HG03457 (cell line): ENCODE results near the gene ADAT3.

Source experiments
- ATAC-seq: cut with Tn5 transposase; IDR thresholded peaks from one replicate; pipeline ENCODE4 v1.9.1; 2021; ENCODE audit warnings: moderate number of reproducible peaks; ENCODE audit not compliant: unreplicated experiment

Gene ADAT3

GRCh38 chr19:1912760-1913505 is 7.7 kb downstream of the ADAT3 start:
- ATAC-seq: no peak

GRCh38 chr19:1913781-1914577 is 8.8 kb downstream of the ADAT3 start:
- ATAC-seq: no peak

- no peak for ATAC-seq
Measured at GRCh38 chr19:1914826-1915341, 9.7 kb downstream of the ADAT3 start.

GRCh38 chr19:1917146-1917545 is 11.9 kb downstream of the ADAT3 start:
- no peak for ATAC-seq

GRCh38 chr19:1917926-1918325 is 12.7 kb downstream of the ADAT3 start:
- ATAC-seq: no peak

GRCh38 chr19:1918975-1919374 is 13.8 kb downstream of the ADAT3 start:
- no peak for ATAC-seq

- ATAC-seq: no peak
Measured at GRCh38 chr19:1920644-1921043, 15.4 kb downstream of the ADAT3 start.

GRCh38 chr19:1921326-1921725 is 16.1 kb downstream of the ADAT3 start:
- no peak for ATAC-seq

GRCh38 chr19:1921825-1922224 is 16.6 kb downstream of the ADAT3 start:
- no peak for ATAC-seq

- no peak for ATAC-seq
Measured at GRCh38 chr19:1922803-1923202, 17.6 kb downstream of the ADAT3 start.

- no peak for ATAC-seq
Measured at GRCh38 chr19:1923319-1923718, 18.1 kb downstream of the ADAT3 start.

- ATAC-seq: no peak
Measured at GRCh38 chr19:1924320-1924961, 19.2 kb downstream of the ADAT3 start.

- no peak for ATAC-seq
Measured at GRCh38 chr19:1925544-1925943, 20.3 kb downstream of the ADAT3 start.

- no peak for ATAC-seq
Measured at GRCh38 chr19:1929021-1929742, 24.0 kb downstream of the ADAT3 start.

GRCh38 chr19:1931445-1931844 is 26.2 kb downstream of the ADAT3 start:
- ATAC-seq: no peak

- no peak for ATAC-seq
Measured at GRCh38 chr19:1932395-1932794, 27.2 kb downstream of the ADAT3 start.

GRCh38 chr19:1933244-1933643 is 28.0 kb downstream of the ADAT3 start:
- ATAC-seq: no peak

- no peak for ATAC-seq
Measured at GRCh38 chr19:1933942-1934341, 28.7 kb downstream of the ADAT3 start.

GRCh38 chr19:1935484-1936208 is 30.4 kb downstream of the ADAT3 start:
- no peak for ATAC-seq

- ATAC-seq: no peak
Measured at GRCh38 chr19:1936430-1936829, 31.2 kb downstream of the ADAT3 start.
